HEK293 (cell line): ENCODE results near the gene ZNF444.

ENCODE experiments used
- CTCF ChIA-PET: fragments of 350-600 bp; formaldehyde crosslinking; extraction: SDS; loops from one replicate; lab custom pipeline; 2021; ENCODE audit warnings: antibody characterized with exemption; lab: Yijun Ruan, JAX
- POLR2A ChIA-PET: fragments of 300-600 bp; formaldehyde crosslinking; extraction: SDS; loops from one replicate; lab custom pipeline; 2020; ENCODE audit warnings: antibody characterized with exemption, inconsistent platforms; lab: Yijun Ruan, JAX
- H3K27ac ChIP-seq: fragments of 200-500 bp; sonication (Bioruptor generic); 2 replicates; pipeline ENCODE4 v1.5.1; 2014; ENCODE audit warnings: low read depth, low read length, control low read depth, inconsistent platforms; ENCODE audit errors: extremely low read depth
- H3K36me3 ChIP-seq, 2 experiments: fragments of 200-500 bp in 1 of 2; sonication (Bioruptor generic) in 1 of 2; 1 replicate in 1 of 2; 2 replicates in 1 of 2; pipeline ENCODE4 v1.5.1; 2014 to 2017; ENCODE audit warnings: inconsistent platforms in 2 of 2, low read length in 2 of 2; ENCODE audit not compliant: control insufficient read depth in 2 of 2, insufficient read depth in 1 of 2
- H3K4me1 ChIP-seq: fragments of 200-500 bp; sonication (Bioruptor generic); 2 replicates; pipeline ENCODE4 v1.5.1; 2014; ENCODE audit warnings: mild to moderate bottlenecking, low read length, inconsistent platforms; ENCODE audit not compliant: control insufficient read depth, insufficient read depth
- H3K4me3 ChIP-seq: 2 replicates; pipeline ENCODE4 v1.5.1; 2011; ENCODE audit warnings: low read depth, mild to moderate bottlenecking, control low read depth, low read length, moderate library complexity
- H3K9me3 ChIP-seq: fragments of 200-500 bp; sonication (Bioruptor generic); 2 replicates; pipeline ENCODE4 v1.5.1; 2014; ENCODE audit warnings: low read depth, low read length, inconsistent platforms; ENCODE audit not compliant: control insufficient read depth, insufficient read depth
- MZF1 ChIP-seq: fragments of 450-650 bp; formaldehyde crosslinking; IDR thresholded peaks from 2 replicates; pipeline ENCODE4 v1.5.1; 2017; ENCODE audit warnings: missing biosample characterization, missing genetic modification characterization, borderline replicate concordance
- PRDM10 ChIP-seq: fragments of 450-650 bp; formaldehyde crosslinking; IDR thresholded peaks from 2 replicates; pipeline ENCODE4 v1.5.1; 2016; ENCODE audit warnings: missing biosample characterization, missing genetic modification characterization
- ZBTB11 ChIP-seq: fragments of 450-650 bp; formaldehyde crosslinking; conservative IDR thresholded peaks from 2 replicates; pipeline ENCODE4 v1.5.1; 2016; ENCODE audit warnings: low read depth, missing biosample characterization, missing genetic modification characterization
- ZNF114 ChIP-seq: fragments of 450-650 bp; formaldehyde crosslinking; IDR thresholded peaks from 2 replicates; pipeline ENCODE4 v1.5.0; 2017; ENCODE audit warnings: missing biosample characterization, missing genetic modification characterization
- ZNF133 ChIP-seq: fragments of 450-650 bp; formaldehyde crosslinking; IDR thresholded peaks from 2 replicates; pipeline ENCODE4 v1.5.1; 2016; ENCODE audit warnings: missing biosample characterization, missing genetic modification characterization
- ZNF138 ChIP-seq: fragments of 450-650 bp; formaldehyde crosslinking; IDR thresholded peaks from 2 replicates; pipeline ENCODE4 v1.5.1; 2016; ENCODE audit warnings: missing biosample characterization, missing genetic modification characterization, borderline replicate concordance
- ZNF16 ChIP-seq: fragments of 450-650 bp; formaldehyde crosslinking; IDR thresholded peaks from 2 replicates; pipeline ENCODE4 v1.5.1; 2016; ENCODE audit warnings: low read depth, missing biosample characterization, missing genetic modification characterization
- ZNF214 ChIP-seq: fragments of 450-650 bp; formaldehyde crosslinking; IDR thresholded peaks from 2 replicates; pipeline ENCODE4 v1.5.1; 2017; ENCODE audit warnings: missing biosample characterization, mild to moderate bottlenecking, missing genetic modification characterization, borderline replicate concordance
- ZNF24 ChIP-seq: fragments of 450-650 bp; formaldehyde crosslinking; IDR thresholded peaks from 2 replicates; pipeline ENCODE4 v1.5.1; 2016; ENCODE audit warnings: missing biosample characterization, missing genetic modification characterization
- ZNF398 ChIP-seq: fragments of 450-650 bp; formaldehyde crosslinking; IDR thresholded peaks from 2 replicates; pipeline ENCODE4 v1.5.1; 2017; ENCODE audit warnings: missing biosample characterization, missing genetic modification characterization
- ZNF433 ChIP-seq: fragments of 450-650 bp; formaldehyde crosslinking; IDR thresholded peaks from 2 replicates; pipeline ENCODE4 v1.5.1; 2016; ENCODE audit warnings: missing biosample characterization, missing genetic modification characterization, low read depth
- ZNF629 ChIP-seq: fragments of 450-650 bp; formaldehyde crosslinking; IDR thresholded peaks from 2 replicates; pipeline ENCODE4 v1.5.1; 2017; ENCODE audit warnings: missing biosample characterization, missing genetic modification characterization
- ZNF658 ChIP-seq: fragments of 450-650 bp; formaldehyde crosslinking; IDR thresholded peaks from 2 replicates; pipeline ENCODE4; 2016; ENCODE audit warnings: missing biosample characterization, missing genetic modification characterization
- ZNF776 ChIP-seq: fragments of 450-650 bp; formaldehyde crosslinking; IDR thresholded peaks from 2 replicates; pipeline ENCODE4 v1.5.0; 2017; ENCODE audit warnings: missing biosample characterization, missing genetic modification characterization, borderline replicate concordance
- ZNF777 ChIP-seq: fragments of 450-650 bp; formaldehyde crosslinking; IDR thresholded peaks from 2 replicates; pipeline ENCODE4 v1.5.1; 2017; ENCODE audit warnings: missing biosample characterization, missing genetic modification characterization, borderline replicate concordance
- ZNF791 ChIP-seq: fragments of 450-650 bp; formaldehyde crosslinking; IDR thresholded peaks from 2 replicates; pipeline ENCODE4 v1.5.1; 2016; ENCODE audit warnings: missing biosample characterization, missing genetic modification characterization
- ZNF837 ChIP-seq: fragments of 450-650 bp; formaldehyde crosslinking; IDR thresholded peaks from 2 replicates; pipeline ENCODE4 v1.5.1; 2016; ENCODE audit warnings: missing biosample characterization, missing genetic modification characterization
- ZSCAN23 ChIP-seq: fragments of 450-650 bp; formaldehyde crosslinking; IDR thresholded peaks from 2 replicates; pipeline ENCODE4 v1.5.1; 2016; ENCODE audit warnings: missing biosample characterization, missing genetic modification characterization
- ZSCAN5A ChIP-seq: fragments of 450-650 bp; formaldehyde crosslinking; IDR thresholded peaks from 2 replicates; pipeline ENCODE4 v1.5.1; 2016; ENCODE audit warnings: missing biosample characterization, missing genetic modification characterization
- ZXDB ChIP-seq: fragments of 450-650 bp; formaldehyde crosslinking; IDR thresholded peaks from 2 replicates; pipeline ENCODE4 v1.5.1; 2016; ENCODE audit warnings: missing biosample characterization, missing genetic modification characterization

The ZNF444 gene

GRCh38 chr19:56101746-56102535, 39.1 kb upstream of the ZNF444 start:
- TF ChIP-seq ZNF837 (tag by site-specific recombination) = no peak
- TF ChIP-seq ZNF629 (tag by site-specific recombination) = no peak
- TF ChIP-seq ZNF777 (tag by site-specific recombination) = no peak
- TF ChIP-seq ZNF791 (tag by site-specific recombination) = no peak
- TF ChIP-seq ZNF114 = no peak
- TF ChIP-seq ZNF214 (tag by site-specific recombination) = no peak
- TF ChIP-seq ZNF658 (tag by site-specific recombination) = no peak
- TF ChIP-seq ZSCAN5A (tag by site-specific recombination) = no peak
- no peak for TF ChIP-seq ZNF433 (tag by site-specific recombination)
- TF ChIP-seq ZBTB11 (tag by site-specific recombination) = no peak
- TF ChIP-seq ZNF16 (tag by site-specific recombination) = no peak
- no peak for TF ChIP-seq ZNF133 (tag by site-specific recombination)
- no peak for TF ChIP-seq ZNF398 (tag by site-specific recombination)
- TF ChIP-seq ZNF776 = no peak
- H3K27ac ChIP-seq = no peak overlapping the region
- ChIA-PET POLR2A (no interaction called here), CTCF (interaction anchor here (0.7 to 1.9 kb wide), 4 partner anchors 21 to 1663 kb away, joined by 4 to 5 read pairs (median 4); no protein-coding TSS in a partner anchor)
- H3K36me3 ChIP-seq = peaks cover 0 to 47% of the 10 kb centered on the region in 2 experiments; a peak in 2 of 3 replicates
- no peak overlapping the region for H3K4me3 ChIP-seq
- H3K4me1 ChIP-seq = peaks cover 10% of the 10 kb centered on the region
- H3K9me3 ChIP-seq = no peaks in the 10 kb centered on the region

- TF ChIP-seq ZNF138 (tag by site-specific recombination) = no peak
- TF ChIP-seq ZNF24 (tag by site-specific recombination) = no peak
- no peak for TF ChIP-seq ZXDB
- TF ChIP-seq PRDM10 (tag by site-specific recombination) = no peak
- no peak for TF ChIP-seq ZSCAN23 (tag by site-specific recombination)
- no peak for TF ChIP-seq ZNF777 (tag by site-specific recombination)
- TF ChIP-seq MZF1 (tag by site-specific recombination) = no peak
- no peak for TF ChIP-seq ZNF629 (tag by site-specific recombination)
- Histone ChIP-seq H3K9me3 (no peaks in the 10 kb centered on the region), H3K27ac (no peak overlapping the region), H3K4me3 (no peak overlapping the region), H3K4me1 (peaks cover 10% of the 10 kb centered on the region), H3K36me3 (peaks cover 0 to 41% of the 10 kb centered on the region in 2 experiments; a peak in 2 of 3 replicates)
- ChIA-PET CTCF (interaction anchor here (0.6 to 1.9 kb wide), 3 partner anchors 22 to 354 kb away, joined by 4 to 5 read pairs (median 4); no protein-coding TSS in a partner anchor), POLR2A (interaction anchor here (0.6 kb wide), 1 partner anchor 212 kb away, joined by 11 read pairs; the partner anchor contains the start of gene ZSCAN5A)
These were observed 38.0 kb upstream of the ZNF444 start for GRCh38 chr19:56103027-56103614.
